ENCODE data around the gene TTC34.

DNA sequence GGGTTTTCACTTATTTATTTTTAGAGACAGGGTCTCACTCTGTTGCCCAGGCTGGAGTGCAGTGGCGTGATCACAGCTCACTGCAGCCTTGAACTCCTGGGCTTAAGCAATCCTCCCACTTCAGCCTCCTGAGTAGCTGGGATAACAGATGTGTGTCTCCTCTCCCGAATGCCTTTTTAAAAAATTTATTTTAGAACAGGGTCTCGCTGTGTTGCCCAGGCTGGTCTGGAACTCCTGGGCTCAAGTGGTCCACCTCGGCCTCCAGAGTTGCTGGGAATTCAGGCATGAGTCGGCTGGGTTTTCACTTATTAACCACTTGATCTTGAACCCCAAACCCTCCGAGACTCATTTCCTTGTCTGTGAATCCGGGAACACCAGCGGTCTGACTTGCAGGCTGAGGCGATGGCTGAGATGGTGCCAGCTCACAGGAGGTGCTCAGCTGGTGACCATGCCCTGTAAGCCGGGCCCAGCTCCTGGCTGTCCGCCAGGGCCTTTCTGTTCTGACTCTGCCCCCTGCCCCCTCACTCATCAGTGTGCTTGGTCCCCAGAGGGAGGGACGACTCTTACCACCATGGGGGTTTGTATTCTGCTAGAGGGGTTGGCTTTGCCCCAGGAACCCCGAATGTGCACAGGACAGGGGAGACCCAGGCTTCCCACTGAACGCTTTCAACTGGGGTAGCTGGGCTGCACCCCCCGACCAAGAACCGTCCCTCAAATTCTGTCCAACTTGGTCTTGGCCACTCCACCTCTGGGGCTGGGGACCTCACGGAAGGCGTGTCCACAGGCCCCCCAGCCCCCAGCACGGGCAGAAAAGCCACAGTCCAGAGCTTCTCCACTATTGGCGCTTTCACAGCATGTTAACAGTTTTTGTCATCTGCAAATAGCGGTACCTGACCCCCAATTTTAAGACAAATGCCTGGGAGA, 191.2 kb downstream of the TTC34 start:
- TF ChIP-seq POLR2A (IDR thresholded peaks at IDR 0.05; ENCODE audit: low read depth, low read length) (no peak), POLR2AphosphoS5 (IDR thresholded peaks at IDR 0.05; ENCODE audit: low read depth, low read length) (no peak)

Data from GM12892 (cell line).